ENCODE results near the gene CARMIL1.

GRCh38 chr6:25478973-25479372 lies 199.8 kb downstream of the CARMIL1 start:
- no peak for TF ChIP-seq ZBTB33 (IDR thresholded peaks at IDR 0.05; ENCODE audit: borderline replicate concordance, low read depth)
- no peak for TF ChIP-seq SIN3A (IDR thresholded peaks at IDR 0.05; ENCODE audit: borderline replicate concordance, low read depth, low read length)
- TF ChIP-seq CTCF (IDR thresholded peaks at IDR 0.05) = no peak
- TF ChIP-seq RFX5 (IDR thresholded peaks at IDR 0.05; ENCODE audit: low read length) = no peak
